Activated CD8-positive, alpha-beta memory T cell treated with anti-CD3 and anti-CD28 coated beads for 48 hours (primary cell): ENCODE results near the gene PGRMC1.
"Not testable (repeated sequence)": the region's sequence is repeated elsewhere in the genome, so short reads cannot be mapped to it uniquely, and the experiment has no call there.

Experiments
- DNase-seq, 3 experiments: peaks; one replicate each; pipeline ENCODE4 v3.0.0-alpha.2; 2020; ENCODE audit warnings: low read depth in 2 of 3, low spot score in 2 of 3

PGRMC1 gene

DNA sequence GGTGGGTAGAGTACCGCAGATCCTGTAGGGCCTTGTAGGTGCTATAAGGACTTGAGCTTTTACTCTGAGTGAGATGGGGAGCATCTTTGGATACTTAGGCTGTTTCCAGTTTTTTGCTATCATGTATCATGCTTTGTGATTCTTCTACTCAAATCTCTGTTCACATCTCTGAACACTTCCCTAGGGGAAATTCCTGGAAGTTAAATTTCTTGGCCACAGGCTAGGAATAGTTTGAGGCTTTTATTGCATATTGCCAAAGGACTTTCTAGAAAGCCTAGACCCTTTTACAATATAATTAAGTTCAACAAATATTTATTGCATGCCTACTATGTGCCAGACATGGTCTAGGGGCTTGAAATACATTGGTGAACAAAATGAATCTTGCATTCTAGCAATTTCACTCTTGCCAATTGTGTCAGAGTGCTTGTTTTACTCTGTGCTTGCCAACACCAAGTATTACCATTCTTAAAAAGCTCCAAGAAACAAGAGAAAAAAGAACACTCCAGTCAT is 4.1 kb upstream of the PGRMC1 start:
- no peak for DNase-seq

GRCh38 chrX:119235051-119235511 is 1.0 kb upstream of the PGRMC1 start:
- no peak for DNase-seq

- peak in 2 of 3 experiments; percentile 1 for DNase-seq
Measured at GRCh38 chrX:119236623-119237561, 807 bp downstream of the PGRMC1 start.

- DNase-seq, result no peak
Measured at GRCh38 chrX:119237562-119237942, 1.5 kb downstream of the PGRMC1 start.

- no peak for DNase-seq
Measured at GRCh38 chrX:119238557-119238956, 2.5 kb downstream of the PGRMC1 start.

- no peak for DNase-seq
Measured at GRCh38 chrX:119240356-119240755, 4.3 kb downstream of the PGRMC1 start.

- no peak for DNase-seq
Measured at GRCh38 chrX:119247702-119248101, 11.6 kb downstream of the PGRMC1 start.

DNA sequence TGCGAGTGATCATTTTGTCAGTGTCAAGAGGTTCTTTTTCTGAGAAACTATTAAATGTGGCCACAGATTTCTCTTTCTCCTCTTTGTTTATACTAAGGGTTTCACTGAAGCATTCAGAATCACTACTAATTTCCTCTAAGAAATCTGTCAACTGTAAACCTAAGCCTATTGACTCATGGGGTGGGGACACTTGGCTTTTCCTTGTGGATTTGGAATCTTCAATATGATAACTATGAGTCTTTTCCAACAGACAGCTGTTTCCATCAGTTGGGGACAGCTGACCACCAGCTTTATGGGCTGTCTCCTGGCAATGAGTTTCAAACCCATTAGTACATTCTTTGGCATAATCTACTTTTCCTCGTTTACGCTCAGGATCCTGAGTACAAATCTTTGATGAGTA is 13.8 kb downstream of the PGRMC1 start:
- DNase-seq, result no peak

- DNase-seq, result no peak
Measured at GRCh38 chrX:119251386-119251785, 15.3 kb downstream of the PGRMC1 start.

- no peak for DNase-seq
Measured at GRCh38 chrX:119252716-119253115, 16.6 kb downstream of the PGRMC1 start.

DNA sequence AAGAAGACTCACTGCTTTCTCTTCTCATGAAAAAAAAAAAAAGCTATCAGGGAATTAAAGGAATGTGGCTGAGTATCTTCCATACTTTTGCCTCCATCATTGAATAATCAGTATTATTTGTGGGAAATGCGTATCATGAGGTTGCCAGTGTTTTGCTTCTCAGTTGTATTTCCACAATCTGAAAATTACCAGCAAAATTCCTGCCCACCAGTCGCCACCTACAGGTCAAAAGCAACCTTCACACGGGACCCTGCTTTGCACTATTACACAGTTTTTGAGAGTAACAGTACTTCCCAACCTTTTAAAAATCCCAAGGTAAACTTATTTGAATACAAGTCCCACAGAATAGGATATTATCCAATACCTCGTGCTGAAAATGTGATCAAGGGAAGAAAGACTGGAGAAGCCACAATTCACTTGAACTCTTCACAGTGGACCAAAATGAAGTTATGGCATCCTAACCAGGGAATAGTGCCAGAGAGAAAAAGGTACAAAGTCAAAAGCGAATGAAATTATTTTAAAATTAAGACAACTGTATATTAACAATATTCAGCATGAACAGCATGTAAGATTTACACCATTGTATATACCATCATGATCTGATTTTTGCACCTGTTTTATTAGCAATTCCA is 30.4 kb downstream of the PGRMC1 start:
- DNase-seq, result no peak

- DNase-seq, result not testable (repeated sequence)
Measured at GRCh38 chrX:119267115-119267514, 31.0 kb downstream of the PGRMC1 start.

GRCh38 chrX:119272882-119273419 is 36.9 kb downstream of the PGRMC1 start:
- DNase-seq, result no peak

DNA sequence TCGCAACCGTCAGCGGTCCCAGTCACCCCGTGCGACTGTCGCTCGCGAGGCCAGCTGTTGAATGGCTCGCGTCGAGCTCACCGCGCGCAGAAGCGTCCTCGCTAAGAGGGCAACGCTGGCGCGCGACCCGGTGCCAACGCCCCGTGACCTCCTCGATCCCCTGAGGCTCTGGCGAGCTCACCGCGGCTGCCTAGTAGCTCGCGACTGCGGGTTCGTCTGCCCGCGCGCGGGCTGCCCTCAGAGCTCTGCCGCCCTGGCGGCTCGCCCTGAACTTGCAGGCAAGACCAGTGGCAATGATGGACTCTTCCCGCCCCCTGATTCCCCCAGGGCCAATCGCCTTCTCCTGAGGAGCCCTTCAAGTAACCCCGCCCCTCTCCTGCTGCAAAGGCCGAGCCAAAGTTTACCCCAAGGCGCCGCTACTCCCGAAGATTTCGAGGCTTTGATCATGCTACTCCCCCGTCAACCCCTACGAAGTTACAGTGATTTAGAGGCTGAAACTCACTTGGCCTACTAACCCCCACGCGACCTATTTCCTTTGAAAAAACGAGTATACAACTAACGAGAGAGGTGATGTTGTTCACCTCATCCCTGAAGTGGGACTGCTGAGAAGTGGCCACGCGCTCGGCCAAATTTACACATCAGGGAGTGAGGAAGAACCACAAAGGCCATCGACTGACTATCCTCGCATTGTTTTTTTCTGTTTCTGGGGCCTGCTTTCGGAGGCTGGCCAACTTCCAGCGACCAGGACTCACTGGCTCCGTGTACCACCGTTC is 37.5 kb downstream of the PGRMC1 start:
- peak in 2 of 3 experiments; percentile 2 to 16 for DNase-seq

- not testable (repeated sequence) for DNase-seq
Measured at GRCh38 chrX:119282347-119282746, 46.3 kb downstream of the PGRMC1 start.

DNA sequence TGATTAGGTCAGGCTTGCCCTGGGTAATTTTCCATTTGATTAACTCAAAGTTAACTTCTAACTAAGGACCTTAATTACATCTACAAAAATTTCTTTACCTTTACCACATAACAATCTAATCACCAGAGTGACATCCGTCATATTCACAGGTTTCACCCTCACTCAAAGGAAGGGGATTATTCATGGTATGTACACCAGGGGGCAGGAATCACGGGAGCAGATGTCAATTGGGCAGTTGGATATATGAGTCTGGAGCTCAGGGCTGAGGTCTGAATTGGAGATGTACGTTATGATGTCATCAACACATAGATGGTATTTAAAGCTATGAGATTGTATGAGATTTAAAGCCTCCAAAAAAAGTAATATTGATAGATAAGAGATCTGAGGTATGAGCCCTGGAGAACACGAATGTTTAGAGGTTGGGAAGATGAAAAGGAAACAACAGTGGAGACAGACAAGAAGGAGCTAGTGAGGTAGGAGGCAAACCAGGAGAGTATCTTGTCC is 52.9 kb downstream of the PGRMC1 start:
- no peak for DNase-seq

- no peak for DNase-seq
Measured at GRCh38 chrX:119290476-119290875, 54.4 kb downstream of the PGRMC1 start.

- DNase-seq, result not testable (repeated sequence)
Measured at GRCh38 chrX:119291246-119291645, 55.2 kb downstream of the PGRMC1 start.

GRCh38 chrX:119292445-119292844 is 56.4 kb downstream of the PGRMC1 start:
- no peak for DNase-seq
